Stimulated activated CD4-positive, alpha-beta T cell treated with anti-CD3 and anti-CD28 coated beads, TNF-alpha, amount 100 ng/mL, for 1 hour (primary cell): ENCODE results near the gene LIPC.

Source experiments
- DNase-seq, 3 donors: peaks; one replicate each; pipeline ENCODE4 v3.0.0-alpha.2; 2020; ENCODE audit warnings: low read depth in 3 of 3, low spot score in 1 of 3

LIPC gene

DNA sequence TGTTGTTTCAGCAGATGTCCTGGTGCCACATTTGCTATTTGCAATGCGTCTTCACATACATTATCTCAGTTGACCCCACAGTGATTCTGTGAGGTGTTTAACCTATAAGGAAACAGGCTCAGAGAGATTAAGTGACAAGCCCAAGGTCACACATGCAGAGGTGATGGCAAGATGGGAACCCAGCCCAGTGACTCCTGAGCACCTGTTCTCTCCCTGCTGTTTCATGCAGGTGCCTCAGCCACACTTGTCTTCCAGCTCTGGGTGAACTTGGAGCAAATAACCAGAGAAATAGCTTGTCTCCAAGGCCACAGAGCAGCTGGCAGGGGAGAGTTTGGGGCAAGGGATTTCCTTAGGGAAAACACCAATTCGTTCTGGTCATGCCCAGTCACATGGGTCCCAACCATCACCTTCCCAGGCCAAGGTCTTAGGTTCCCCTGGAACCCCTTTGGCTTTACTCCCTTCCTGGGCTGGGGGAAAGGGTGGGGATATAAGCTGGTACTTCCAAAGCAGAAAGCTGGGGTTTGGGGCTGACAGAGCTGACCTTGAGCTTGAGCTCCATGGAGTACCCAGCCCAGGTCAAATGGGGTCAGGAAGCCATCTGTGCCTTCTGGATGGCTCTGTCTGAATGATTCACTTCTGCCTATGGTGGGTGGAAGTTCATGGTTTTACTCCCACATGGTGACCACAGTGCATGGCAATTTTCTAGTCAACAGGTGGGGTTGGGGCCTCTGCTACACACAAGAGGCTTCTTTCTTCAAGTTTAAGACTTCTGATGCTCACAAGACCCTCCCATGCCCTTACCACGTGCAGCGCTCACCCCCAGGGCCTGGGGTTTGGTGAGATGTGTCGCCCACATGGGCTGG is 22.4 kb downstream of the LIPC start:
- no peak for DNase-seq

DNA sequence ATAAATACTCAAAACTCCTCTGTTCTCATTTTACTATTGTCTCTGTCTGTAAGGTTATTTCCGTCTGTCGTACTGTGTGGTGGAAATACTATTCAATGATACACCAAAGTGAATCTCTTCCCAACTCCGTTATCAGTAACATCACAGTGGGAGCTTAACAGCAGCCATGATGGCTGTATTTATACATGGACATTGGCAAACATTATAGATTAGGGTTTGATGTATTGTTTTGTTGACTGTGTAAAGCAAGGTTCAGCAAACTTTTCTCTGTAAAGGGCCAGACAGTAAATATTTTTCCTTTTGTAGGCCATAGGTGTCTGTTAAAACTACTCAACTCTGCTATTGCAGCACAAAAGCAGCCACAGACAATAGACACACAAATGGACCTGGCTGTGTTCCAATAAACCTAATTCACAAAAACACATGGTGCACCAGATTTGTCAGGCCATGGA is 23.2 kb downstream of the LIPC start:
- DNase-seq = no peak

DNA sequence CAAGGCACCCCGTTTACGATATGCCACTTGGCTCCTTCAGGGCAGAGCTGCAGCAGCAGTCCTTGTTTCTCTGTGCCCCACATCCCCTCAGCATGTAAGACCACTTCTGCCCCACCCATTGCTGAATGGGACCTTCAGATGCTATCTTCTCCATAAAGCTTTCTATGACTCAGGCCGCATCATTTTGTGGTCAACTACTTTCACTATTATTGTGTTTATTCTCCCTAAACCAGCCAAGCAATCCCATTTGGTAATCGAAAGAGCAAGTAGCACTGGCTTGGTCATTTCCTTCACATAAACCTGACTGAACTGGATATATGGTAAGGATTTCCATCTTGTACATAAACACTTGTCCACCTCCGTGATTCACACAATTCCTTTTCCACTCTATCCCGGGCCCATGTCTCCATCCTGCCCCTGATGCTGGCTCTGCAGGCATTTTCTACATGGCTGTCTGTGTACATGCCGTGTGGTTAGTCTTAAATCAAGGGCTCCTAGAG is 25.7 kb downstream of the LIPC start:
- DNase-seq = no peak

DNA sequence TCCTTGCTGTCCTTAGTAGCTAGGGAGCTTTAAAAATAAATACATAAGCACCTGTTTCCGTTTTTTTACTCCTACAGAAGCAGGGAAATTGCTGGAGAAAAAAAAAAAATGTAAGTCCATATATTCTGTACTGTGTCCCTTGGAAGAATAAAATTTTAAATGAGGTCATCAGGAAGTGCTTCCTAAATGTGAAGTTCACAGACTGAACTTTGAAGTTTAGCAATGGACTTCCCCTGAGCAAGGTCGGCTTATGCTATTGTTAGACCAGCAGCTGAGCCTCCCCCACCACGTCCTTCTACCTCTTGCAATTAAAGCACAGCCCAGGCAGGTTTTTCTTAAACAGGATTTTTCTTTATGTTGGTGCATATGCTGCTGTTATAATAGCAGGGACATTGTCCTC is 26.3 kb downstream of the LIPC start:
- DNase-seq = no peak

DNA sequence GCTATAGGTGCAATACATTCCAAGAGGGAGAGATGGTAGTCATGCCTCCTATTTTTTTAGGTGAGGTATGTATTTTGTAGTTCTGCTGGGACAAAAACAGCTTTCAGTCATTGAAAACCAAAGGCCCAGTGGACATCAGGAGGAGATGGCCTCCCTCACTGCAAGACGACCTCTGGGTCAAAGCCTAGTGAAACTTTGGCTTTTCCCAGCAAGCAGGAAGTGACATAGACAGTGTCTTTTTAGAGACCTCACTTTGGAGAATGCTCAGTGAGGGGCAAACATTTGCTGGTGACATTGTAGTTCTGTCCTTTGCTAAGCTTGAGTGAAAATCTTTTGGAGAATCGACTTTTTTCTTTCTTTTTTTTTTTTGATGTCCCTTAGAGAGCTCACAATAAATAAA is 27.3 kb downstream of the LIPC start:
- no peak for DNase-seq

DNA sequence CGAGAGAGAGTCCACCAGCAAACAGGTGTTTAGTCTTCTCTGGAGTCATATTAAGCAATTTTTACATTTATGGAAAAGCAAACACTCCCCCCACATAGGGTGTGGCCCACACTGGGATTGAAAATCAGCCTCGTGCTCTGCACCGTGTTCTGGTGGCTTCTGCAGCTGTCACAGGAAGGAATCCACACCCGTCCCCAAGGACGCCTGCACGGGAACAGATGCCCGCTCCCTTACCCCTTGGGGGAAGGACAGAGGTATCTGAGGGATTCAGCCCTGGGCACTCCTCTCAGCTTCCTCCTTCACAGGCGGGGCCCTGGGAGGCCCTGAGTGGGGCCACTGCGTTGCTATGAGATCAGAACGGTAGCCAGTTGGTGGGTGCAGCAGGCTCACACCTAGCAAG is 27.8 kb downstream of the LIPC start:
- no peak for DNase-seq

DNA sequence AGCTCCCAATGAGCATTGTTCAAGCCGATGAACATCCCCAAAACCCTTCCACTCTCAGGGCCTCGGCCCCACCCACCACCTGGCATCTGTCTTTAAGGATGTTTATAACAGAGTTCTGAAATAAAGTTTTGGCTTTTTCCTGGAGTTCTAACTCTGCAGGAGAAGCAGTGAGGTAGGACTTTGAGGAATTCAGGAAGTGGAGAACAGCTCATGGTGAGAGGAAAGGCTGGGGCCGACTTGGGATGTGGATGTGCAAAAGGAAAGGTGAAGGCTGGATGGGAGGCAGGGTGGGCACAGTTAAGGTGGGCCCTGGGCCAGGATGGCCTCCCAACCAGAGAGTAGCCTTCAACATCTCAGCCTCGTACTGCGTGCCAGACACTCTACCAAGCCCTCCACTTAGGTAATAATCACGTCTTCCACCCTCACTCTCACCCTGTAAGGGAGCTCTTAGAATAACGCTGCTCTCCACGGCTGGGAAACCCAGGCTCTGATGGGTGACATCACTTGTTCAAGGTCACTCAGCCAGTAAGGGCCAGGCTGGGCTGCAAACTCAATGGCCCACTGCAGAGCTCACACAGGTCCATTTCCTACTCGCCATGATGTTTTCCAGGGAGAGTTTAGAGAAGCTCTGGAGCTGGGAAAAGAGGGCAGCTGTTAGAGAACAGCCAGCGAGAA is 28.5 kb downstream of the LIPC start:
- no peak for DNase-seq

DNA sequence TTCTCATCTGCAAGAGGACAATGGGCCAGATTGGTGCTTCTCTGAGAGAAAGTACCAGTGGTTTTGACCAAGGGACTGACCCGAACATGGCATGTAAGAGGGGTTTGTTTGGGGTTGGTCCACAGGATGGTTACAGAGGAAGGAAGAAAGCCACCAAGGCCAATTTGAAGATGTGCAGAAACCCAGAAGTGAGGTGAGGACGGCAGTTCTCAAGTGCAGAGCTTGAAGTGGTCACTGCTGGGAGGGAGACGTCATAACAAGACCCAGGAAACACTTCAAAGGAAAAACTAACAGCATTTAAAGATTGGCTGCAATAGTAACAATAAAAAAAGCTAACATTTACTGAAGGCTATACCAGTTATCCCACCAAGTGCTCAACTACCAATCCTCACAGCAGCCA is 29.1 kb downstream of the LIPC start:
- no peak for DNase-seq

DNA sequence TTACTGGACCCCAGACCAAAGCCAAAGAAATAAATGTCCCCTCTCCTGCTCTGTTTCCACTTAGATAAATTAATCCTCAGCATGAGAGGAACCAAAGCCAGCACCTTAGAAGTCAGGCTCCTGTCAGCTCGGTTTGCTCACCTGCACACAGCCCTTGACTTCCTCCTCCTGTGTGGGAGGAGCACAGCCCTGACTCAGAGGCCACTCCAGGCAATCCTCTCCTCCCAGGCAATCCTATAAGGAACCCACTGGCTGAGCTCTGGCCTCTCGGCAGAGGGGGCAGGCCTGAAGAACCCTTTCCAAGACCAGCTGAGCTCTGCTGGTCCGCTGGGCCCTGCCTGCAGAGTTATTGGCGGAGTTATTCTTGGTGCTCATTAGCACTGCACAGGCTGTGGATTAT is 30.8 kb downstream of the LIPC start:
- no peak for DNase-seq

DNA sequence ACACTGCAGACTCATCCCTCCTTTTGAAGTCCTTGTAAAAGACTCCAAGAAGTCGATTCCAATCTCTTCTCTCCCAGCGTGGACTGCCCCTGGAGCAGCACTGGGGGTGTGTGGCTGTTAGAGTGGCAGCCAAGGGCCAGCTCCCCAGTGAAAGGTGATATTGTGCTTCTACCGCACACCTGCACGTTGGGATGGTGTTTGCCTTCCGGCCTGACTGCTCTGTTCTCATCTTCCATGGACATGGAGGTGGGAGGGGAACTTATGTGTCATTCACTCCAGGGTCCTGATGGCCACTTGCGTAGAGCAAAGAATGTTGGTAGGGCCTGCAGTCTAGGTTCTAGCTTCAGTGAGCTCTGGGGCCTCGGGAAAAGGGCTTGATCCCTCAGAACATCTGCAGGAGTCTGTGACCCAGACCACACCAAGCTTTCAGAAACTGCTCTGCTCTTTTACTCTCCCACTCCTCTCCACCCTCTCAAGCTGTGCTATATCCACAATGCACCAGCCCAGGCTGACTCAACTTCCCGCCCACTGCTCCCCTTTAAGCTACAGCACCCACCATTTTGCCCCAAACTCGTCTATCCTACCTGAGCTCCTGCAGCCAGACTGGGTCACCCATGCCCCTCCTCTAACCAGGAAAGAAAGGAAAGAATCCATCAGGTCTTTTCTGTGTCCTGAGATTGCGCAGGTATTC is 31.3 kb downstream of the LIPC start:
- DNase-seq = no peak

DNA sequence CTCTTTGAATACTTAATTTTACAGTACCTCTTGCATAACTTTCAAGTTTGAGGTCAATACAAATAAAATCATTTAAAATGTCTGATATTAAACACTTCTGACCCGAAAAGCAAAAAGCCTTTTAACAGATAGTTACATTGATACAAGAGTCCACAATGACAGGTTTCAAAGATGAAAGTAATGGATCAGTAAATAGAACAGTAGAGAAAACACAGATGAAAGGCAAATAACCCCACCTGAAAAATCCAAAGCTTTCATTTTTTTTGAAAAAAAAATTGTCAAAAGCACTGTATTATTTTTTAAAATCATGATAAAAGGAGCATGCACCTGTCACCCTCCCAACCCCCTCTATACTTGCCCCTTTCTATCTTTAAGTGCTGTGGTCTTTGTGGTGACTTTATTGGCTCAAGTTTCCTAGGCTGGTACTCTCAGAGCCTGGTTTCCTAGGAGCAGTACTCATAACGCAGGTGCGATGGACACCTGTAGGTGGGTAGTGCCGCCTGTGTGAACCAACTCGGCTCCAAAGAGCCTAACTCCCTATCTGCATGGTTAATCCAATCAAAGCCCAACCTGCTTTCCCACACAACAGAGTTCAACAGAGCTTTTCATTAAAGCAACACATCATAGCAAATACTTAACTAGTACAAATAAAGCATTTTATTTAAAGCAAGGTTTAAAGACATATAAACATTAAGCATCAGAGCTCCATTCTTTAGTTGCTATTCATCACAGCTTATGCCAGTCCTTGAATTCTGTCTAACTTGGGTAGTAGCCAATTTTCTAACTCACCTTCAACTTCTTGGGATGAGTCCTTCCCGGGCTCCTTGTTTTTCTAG is 32.2 kb downstream of the LIPC start:
- no peak for DNase-seq

DNA sequence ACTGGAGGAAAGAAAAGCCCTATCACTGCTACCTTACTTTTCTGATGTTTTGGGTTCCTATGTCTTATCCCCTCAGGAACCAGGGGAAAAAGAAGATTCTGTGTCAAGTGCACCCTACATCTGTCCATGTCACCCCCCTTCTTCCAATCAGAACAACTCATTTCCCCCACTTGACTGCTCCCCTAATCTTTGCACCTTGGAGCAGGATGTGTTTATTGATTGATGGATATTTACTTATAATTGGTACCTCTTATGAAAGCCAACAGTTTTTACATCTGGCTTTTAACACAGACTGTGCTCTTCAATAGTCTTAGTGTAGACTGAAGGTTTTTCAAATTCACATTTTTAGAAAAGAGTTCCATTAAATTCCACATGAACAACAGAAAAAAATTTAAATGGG is 33.3 kb downstream of the LIPC start:
- DNase-seq = no peak

DNA sequence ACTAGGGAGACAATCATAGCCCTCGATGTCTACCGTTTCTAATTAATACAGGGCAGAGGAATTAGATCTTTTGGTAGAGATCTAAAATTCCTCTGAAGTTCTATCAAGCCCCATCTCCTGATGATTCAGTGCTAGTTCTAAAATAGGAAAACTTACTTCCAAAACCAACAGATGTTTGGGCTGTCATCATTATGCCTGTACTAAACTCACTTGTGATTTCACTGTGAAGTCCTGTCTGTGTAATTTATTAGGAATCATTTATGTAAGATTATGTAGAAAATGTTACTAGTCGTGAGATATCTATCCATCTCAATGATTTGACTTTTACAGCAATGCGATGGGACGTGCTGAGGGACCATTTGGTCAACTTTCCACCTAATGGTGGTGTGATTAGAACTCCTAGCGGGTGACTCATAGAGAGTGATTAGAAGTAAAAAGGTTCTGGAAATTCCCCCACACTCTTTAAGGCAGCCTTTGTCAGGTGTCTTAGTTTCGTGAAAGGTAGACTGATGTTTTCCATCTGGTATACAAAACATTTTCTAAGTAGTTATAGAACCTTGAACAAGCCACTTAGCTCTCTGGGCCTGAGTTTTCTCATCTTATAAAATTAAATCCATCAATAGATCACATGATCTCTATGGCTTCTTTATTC is 34.2 kb downstream of the LIPC start:
- no peak for DNase-seq

DNA sequence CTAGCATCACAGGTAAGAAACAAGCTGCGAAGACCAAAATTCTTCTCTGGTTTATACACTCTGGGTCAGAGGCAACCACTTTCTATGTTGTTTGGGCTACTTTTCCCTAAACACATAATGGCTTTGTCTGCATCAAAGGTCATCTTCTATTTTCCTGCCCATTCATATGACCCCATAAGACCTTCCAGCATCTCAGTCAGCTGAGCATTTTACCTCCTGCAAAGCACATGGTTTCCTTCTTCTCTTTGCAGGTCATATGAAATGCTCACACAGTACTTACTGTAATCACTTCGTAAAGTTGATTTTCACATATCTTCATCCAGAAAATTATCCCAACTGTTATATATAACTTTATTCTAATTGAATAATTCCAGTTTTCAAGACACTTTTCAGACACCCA is 34.8 kb downstream of the LIPC start:
- DNase-seq = no peak

DNA sequence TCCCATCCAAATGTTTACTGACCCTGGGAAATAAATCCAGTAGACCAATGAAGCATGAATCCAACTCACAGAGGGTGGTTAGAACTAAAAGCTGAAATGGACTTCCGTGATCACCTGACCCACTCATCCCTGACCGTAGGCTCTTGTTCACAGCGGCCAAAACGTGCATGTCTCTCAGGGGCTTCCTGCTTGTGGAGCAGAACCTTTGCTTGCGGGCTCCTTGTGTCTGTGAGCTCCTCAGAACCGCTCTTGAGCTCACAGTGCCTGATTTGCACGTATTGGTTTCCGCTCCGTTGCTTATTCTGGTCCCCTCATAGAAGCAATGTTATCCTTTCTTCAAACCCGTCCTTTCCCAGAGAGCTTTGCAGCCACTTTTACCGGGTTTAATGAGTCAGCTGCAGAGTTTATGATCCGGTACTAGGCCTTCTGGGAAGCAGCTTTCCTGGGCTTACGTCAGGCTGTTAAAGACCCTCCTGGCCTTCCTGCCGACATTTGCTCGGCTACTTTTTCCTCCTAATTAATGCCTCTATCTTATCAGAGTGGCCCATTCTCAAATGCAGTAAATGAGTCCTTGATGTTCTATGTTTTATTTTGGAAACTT is 35.4 kb downstream of the LIPC start:
- DNase-seq = no peak

DNA sequence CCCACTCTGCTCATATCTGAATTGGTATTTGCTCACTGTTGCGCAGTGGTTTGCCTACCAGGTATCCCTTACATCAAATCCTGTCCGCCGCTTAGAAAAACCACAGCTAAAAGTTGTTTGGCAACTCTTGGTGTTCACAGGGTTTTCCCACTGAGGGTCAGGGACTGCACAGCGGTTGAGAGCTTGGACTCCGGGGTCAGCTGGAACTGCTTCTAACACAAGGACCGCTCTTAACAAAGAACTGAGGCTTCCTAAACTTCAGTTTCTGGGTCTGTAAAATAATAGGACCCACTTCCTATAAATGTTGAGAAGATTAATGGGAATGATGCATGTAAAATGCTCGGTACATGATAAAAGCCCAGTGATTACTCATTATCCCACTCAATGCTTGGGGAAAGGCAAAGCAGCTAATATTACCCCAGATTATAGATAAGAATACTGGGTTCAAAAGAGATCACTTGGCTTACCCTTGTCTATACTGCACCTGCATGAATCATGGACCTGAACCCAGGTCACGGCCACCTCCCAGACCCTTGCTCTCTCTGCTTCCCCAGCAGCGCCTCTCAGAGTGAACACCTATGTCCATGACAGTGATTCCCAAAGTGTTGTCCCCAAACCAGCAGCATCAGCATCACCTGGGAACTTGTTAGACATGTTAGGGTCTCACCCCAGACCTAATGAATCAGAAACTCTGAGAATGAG is 36.1 kb downstream of the LIPC start:
- DNase-seq = no peak

DNA sequence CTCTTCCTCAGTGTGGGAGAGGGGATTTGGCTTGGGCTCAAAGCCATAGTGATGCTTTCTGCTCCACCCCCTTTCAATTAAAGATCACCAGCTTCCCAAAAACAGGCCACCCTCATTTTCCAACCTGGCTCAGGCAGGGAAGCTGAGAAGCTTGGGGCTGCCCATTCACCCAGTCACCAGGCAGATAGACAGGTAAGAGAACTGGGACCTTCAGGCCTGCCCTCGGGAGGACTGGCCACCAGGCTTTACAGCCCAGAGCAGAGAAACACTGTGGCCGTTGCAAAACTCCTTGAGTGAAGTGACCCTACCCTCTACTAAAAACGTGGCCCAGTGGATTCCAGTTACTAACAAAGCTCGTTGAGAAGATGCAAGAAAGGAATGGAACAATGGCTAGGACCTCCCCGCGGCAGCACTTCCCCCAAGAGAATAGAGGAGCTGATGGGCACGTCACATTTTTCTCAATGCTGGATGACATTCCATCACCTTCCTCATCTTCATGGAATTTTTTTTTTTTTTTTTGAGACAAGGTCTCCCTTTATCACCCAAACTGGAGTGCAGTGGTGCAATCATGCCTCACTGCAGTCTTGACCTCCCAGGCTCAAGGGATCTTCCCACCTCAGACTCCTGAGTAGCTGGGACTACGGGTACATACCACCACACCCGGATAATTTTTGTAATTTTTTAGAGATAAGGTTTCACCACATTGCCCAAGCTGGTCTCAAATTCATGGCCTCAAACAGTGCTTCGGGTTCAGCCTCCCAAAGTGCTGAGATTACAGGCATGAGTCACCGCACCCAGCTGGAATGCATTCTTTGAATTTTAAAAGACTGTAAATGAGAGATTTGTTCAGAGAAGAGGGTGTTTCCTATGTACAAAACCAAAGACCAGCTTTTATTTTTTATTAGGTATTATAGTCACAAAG is 37.9 kb downstream of the LIPC start:
- no peak for DNase-seq

DNA sequence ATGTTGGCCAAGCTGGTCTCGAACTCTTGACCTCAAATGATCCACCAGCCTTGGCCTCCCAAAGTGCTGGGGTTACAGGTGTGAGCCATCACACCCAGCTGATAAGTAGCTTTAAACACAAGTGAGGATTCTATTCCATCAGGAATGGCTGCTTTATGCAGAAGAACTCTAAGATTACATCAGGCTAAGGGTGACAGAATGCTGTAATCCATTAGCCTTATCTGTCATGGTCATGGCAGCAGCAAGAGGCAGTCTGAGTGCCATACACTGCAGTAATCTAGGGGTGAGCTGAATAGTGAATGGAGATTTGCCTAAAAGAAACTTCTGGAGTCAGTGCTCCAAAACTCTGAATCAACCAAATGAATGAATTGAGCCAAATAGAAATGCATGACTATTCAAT is 39.6 kb downstream of the LIPC start:
- DNase-seq = no peak
